Measurements from ENCODE around the gene IQSEC3. TPM values are rescaled to one million over a fixed set of nuclear protein-coding genes. Genes with fewer than 3 reads are reported as not detected.
"Not testable (repeated sequence)": the region's sequence is repeated elsewhere in the genome, so short reads cannot be mapped to it uniquely, and the experiment has no call there.

Gene IQSEC3
- total RNA-seq, 2 donors from 2014 or later = 0.05 to 0.39 TPM

- no peaks in the 10 kb centered on the region for H3K9me3 Mint-ChIP-seq
- H3K36me3 Mint-ChIP-seq (ENCODE audit: low read depth) = no peaks in the 10 kb centered on the region
- no peaks in the 10 kb centered on the region for H3K4me1 Mint-ChIP-seq
- no peak overlapping the region for H3K4me3 Mint-ChIP-seq
- peaks cover 58% of the 10 kb centered on the region for H3K27me3 Mint-ChIP-seq
- no peak overlapping the region for H3K27ac Mint-ChIP-seq
- no peak for ATAC-seq (replicated peaks)
Observed at GRCh38 chr12:209851-210250, 143.3 kb downstream of the IQSEC3 start.

- Mint-ChIP-seq H3K27ac (no peak overlapping the region), H3K4me1 (no peaks in the 10 kb centered on the region), H3K4me3 (no peak overlapping the region), H3K36me3 (ENCODE audit: low read depth) (no peaks in the 10 kb centered on the region), H3K9me3 (no peaks in the 10 kb centered on the region), H3K27me3 (peaks cover 57% of the 10 kb centered on the region)
- no peak for ATAC-seq (replicated peaks)
Observed at GRCh38 chr12:210277-211141, 143.9 kb downstream of the IQSEC3 start.

- no peak for ATAC-seq (replicated peaks)
- Mint-ChIP-seq H3K9me3 (no peaks in the 10 kb centered on the region), H3K4me3 (no peak overlapping the region), H3K36me3 (ENCODE audit: low read depth) (no peaks in the 10 kb centered on the region), H3K27ac (no peak overlapping the region), H3K4me1 (no peaks in the 10 kb centered on the region), H3K27me3 (peaks cover 53% of the 10 kb centered on the region)
Observed at GRCh38 chr12:211142-211465, 144.5 kb downstream of the IQSEC3 start.

GRCh38 chr12:211639-212414 lies 145.3 kb downstream of the IQSEC3 start:
- no peak for ATAC-seq (replicated peaks)
- Mint-ChIP-seq H3K4me1 (no peaks in the 10 kb centered on the region), H3K27ac (no peak overlapping the region), H3K4me3 (no peak overlapping the region), H3K9me3 (no peaks in the 10 kb centered on the region), H3K36me3 (ENCODE audit: low read depth) (no peaks in the 10 kb centered on the region), H3K27me3 (peaks cover 49% of the 10 kb centered on the region)

- ATAC-seq (replicated peaks) = no peak
- Mint-ChIP-seq H3K36me3 (ENCODE audit: low read depth) (no peaks in the 10 kb centered on the region), H3K4me3 (no peak overlapping the region), H3K9me3 (no peaks in the 10 kb centered on the region), H3K4me1 (no peaks in the 10 kb centered on the region), H3K27ac (no peak overlapping the region), H3K27me3 (peaks cover 48% of the 10 kb centered on the region)
Observed at GRCh38 chr12:212415-212714, 145.8 kb downstream of the IQSEC3 start.

- Mint-ChIP-seq H3K4me3 (no peak overlapping the region), H3K36me3 (ENCODE audit: low read depth) (no peaks in the 10 kb centered on the region), H3K9me3 (no peaks in the 10 kb centered on the region), H3K27ac (no peak overlapping the region), H3K27me3 (peaks cover 46% of the 10 kb centered on the region), H3K4me1 (no peaks in the 10 kb centered on the region)
- no peak for ATAC-seq (replicated peaks)
Observed at GRCh38 chr12:212715-213526, 146.4 kb downstream of the IQSEC3 start.

GRCh38 chr12:213527-213932 lies 147.0 kb downstream of the IQSEC3 start:
- no peak overlapping the region for H3K4me3 Mint-ChIP-seq
- no peak overlapping the region for H3K27ac Mint-ChIP-seq
- no peaks in the 10 kb centered on the region for H3K9me3 Mint-ChIP-seq
- H3K36me3 Mint-ChIP-seq (ENCODE audit: low read depth) = no peaks in the 10 kb centered on the region
- H3K4me1 Mint-ChIP-seq = no peaks in the 10 kb centered on the region
- ATAC-seq (replicated peaks) = no peak
- H3K27me3 Mint-ChIP-seq = peaks cover 42% of the 10 kb centered on the region

GRCh38 chr12:214003-214741 lies 147.6 kb downstream of the IQSEC3 start, which contains the start of gene SLC6A12:
Gene SLC6A12, minus strand, starts transcription at chr12:214157. Its CDS starts 4,171 bp downstream, at chr12:209986.
- no peak within 1 kb of the TSS for H3K4me3 Mint-ChIP-seq
- no peak for ATAC-seq (replicated peaks)
- no peaks in the 10 kb centered on the region for H3K36me3 Mint-ChIP-seq (ENCODE audit: low read depth)
- H3K4me1 Mint-ChIP-seq = no peaks in the 10 kb centered on the region
- peaks cover 42% of the 10 kb centered on the region for H3K27me3 Mint-ChIP-seq
- H3K9me3 Mint-ChIP-seq = no peaks in the 10 kb centered on the region
- H3K27ac Mint-ChIP-seq = no peak within 1 kb of the TSS

GRCh38 chr12:215116-215515 lies 148.5 kb downstream of the IQSEC3 start:
- H3K4me1 Mint-ChIP-seq = no peaks in the 10 kb centered on the region
- no peak for ATAC-seq (replicated peaks)

GRCh38 chr12:217029-217428 lies 150.5 kb downstream of the IQSEC3 start:
- H3K4me3 Mint-ChIP-seq; H3K36me3 Mint-ChIP-seq (ENCODE audit: low read depth); H3K4me1 Mint-ChIP-seq; H3K9me3 Mint-ChIP-seq; ATAC-seq (replicated peaks); H3K27ac Mint-ChIP-seq: not testable (repeated sequence)
- peaks cover 25% of the 10 kb centered on the region for H3K27me3 Mint-ChIP-seq

More at GRCh38 chr12:215116-215515, 148.5 kb downstream of the IQSEC3 start:
- no peaks in the 10 kb centered on the region for H3K36me3 Mint-ChIP-seq (ENCODE audit: low read depth)
- peaks cover 37% of the 10 kb centered on the region for H3K27me3 Mint-ChIP-seq
- no peak overlapping the region for H3K27ac Mint-ChIP-seq
- no peaks in the 10 kb centered on the region for H3K9me3 Mint-ChIP-seq
- no peak overlapping the region for H3K4me3 Mint-ChIP-seq

GRCh38 chr12:218221-218620 lies 151.7 kb downstream of the IQSEC3 start:
- ATAC-seq (replicated peaks) = no peak
- Mint-ChIP-seq H3K27ac (no peak overlapping the region), H3K4me3 (no peak overlapping the region), H3K4me1 (no peaks in the 10 kb centered on the region), H3K27me3 (peaks cover 17% of the 10 kb centered on the region), H3K36me3 (ENCODE audit: low read depth) (no peaks in the 10 kb centered on the region), H3K9me3 (no peaks in the 10 kb centered on the region)

GRCh38 chr12:218728-219590 lies 152.4 kb downstream of the IQSEC3 start:
- peaks cover 11% of the 10 kb centered on the region for H3K27me3 Mint-ChIP-seq
- no peaks in the 10 kb centered on the region for H3K9me3 Mint-ChIP-seq
- H3K4me1 Mint-ChIP-seq = no peaks in the 10 kb centered on the region
- no peak overlapping the region for H3K27ac Mint-ChIP-seq
- no peak for ATAC-seq (replicated peaks)
- H3K36me3 Mint-ChIP-seq (ENCODE audit: low read depth) = no peaks in the 10 kb centered on the region
- H3K4me3 Mint-ChIP-seq = no peak overlapping the region

GRCh38 chr12:219891-220352 lies 153.4 kb downstream of the IQSEC3 start:
- Mint-ChIP-seq H3K9me3 (no peaks in the 10 kb centered on the region), H3K36me3 (ENCODE audit: low read depth) (no peaks in the 10 kb centered on the region), H3K4me3 (no peak overlapping the region), H3K27me3 (peaks cover 10% of the 10 kb centered on the region), H3K27ac (no peak overlapping the region), H3K4me1 (no peaks in the 10 kb centered on the region)
- ATAC-seq (replicated peaks) = peak; percentile 77

All from activated T-helper 17 cell treated with anti-CD3 and anti-CD28 coated beads, Interleukin-2, amount 50 U/mL, for 72 hours (primary cell).